PC-3 (cell line): ENCODE data around the gene CABLES1. TPM values are rescaled to one million over a fixed set of nuclear protein-coding genes. Genes with fewer than 3 reads are reported as not detected.
A peak's percentile ranks its signal among the peaks of the same experiment; 100 is the strongest.

Source experiments
- ATAC-seq: fragments of 200-7000 bp; cut with Tn5 transposase; 2 replicates; pipeline ENCODE4 v1.9.1; 2020; ENCODE audit warnings: mild to moderate bottlenecking, moderate library complexity
- BruUV-seq: library from RNA; stranded (reverse); fragments of 400-500 nt; replicated peaks from 2 replicates; lab custom pipeline; 2021; lab: Mats Ljungman, UMichigan
- CTCF ChIA-PET: fragments of 300-600 bp; sonication (Branson Sonifier 250); formaldehyde crosslinking; loops from one replicate; lab custom pipeline; 2022; ENCODE audit warnings: antibody characterized with exemption; lab: Charles Lee
- POLR2A ChIA-PET: fragments of 300-600 bp; sonication (Branson Sonifier 250); formaldehyde crosslinking; loops from one replicate; lab custom pipeline; 2022; ENCODE audit warnings: antibody characterized with exemption; ENCODE audit not compliant: unreplicated experiment; lab: Charles Lee
- DNase-seq: peaks from one replicate; pipeline ENCODE4 v3.0.0-alpha.2; 2015
- H2AFZ ChIP-seq: fragments of 300-600 bp; sonication (generic); 2 replicates; pipeline ENCODE4 v1.6.0; 2016; ENCODE audit warnings: antibody characterized with exemption, low read length
- H3F3A ChIP-seq: fragments of 300-600 bp; sonication (generic); one replicate; pipeline ENCODE4 v1.6.0; 2017; ENCODE audit warnings: antibody characterized with exemption, low read length, control low read depth, mild to moderate bottlenecking; ENCODE audit not compliant: unreplicated experiment
- H3K27ac ChIP-seq: fragments of 300-600 bp; sonication (generic); 2 replicates; pipeline ENCODE4 v1.5.1; 2016; ENCODE audit warnings: mild to moderate bottlenecking, low read length
- H3K27me3 ChIP-seq: fragments of 300-600 bp; sonication (generic); 2 replicates; pipeline ENCODE4 v1.6.1; 2016; ENCODE audit warnings: low read length, mixed read lengths
- H3K36me3 ChIP-seq: fragments of 300-600 bp; sonication (generic); 2 replicates; pipeline ENCODE4 v1.6.1; 2016; ENCODE audit warnings: low read depth, mixed run types, low read length, mixed read lengths
- H3K4me1 ChIP-seq: fragments of 300-600 bp; sonication (generic); 2 replicates; pipeline ENCODE4 v1.5.1; 2016; ENCODE audit warnings: low read length; ENCODE audit not compliant: insufficient read depth
- H3K4me2 ChIP-seq: fragments of 300-600 bp; sonication (generic); 2 replicates; pipeline ENCODE4 v1.6.0; 2016; ENCODE audit warnings: low read length
- H3K4me3 ChIP-seq: fragments of 300-600 bp; sonication (generic); 2 replicates; pipeline ENCODE4 v1.5.1; 2016; ENCODE audit warnings: mild to moderate bottlenecking, low read length, mixed read lengths
- H3K79me2 ChIP-seq: fragments of 300-600 bp; sonication (generic); 2 replicates; pipeline ENCODE4 v1.6.1; 2017; ENCODE audit warnings: low read length, mixed read lengths
- H3K9ac ChIP-seq: fragments of 300-600 bp; sonication (generic); 2 replicates; pipeline ENCODE4 v1.6.0; 2016; ENCODE audit warnings: mild to moderate bottlenecking, low read length
- H3K9me2 ChIP-seq: fragments of 300-600 bp; sonication (generic); replicated peaks from 2 replicates; pipeline ENCODE4 v1.6.1; 2016; ENCODE audit warnings: mixed run types, low read length, mixed read lengths
- H3K9me3 ChIP-seq: fragments of 300-600 bp; sonication (generic); 2 replicates; pipeline ENCODE4 v1.6.1; 2016; ENCODE audit warnings: low read length, mixed read lengths
- H4K20me1 ChIP-seq: fragments of 300-600 bp; sonication (generic); 2 replicates; pipeline ENCODE4 v1.6.1; 2016; ENCODE audit warnings: low read length, mixed read lengths
- EZH2 ChIP-seq: fragments of 300-600 bp; sonication (generic); IDR thresholded peaks from one replicate; pipeline ENCODE4 v1.6.1; 2017; ENCODE audit warnings: antibody characterized with exemption, mild to moderate bottlenecking, low read length; ENCODE audit not compliant: unreplicated experiment
- EZH2phosphoT487 ChIP-seq: fragments of 300-600 bp; sonication (generic); IDR thresholded peaks from 2 replicates; pipeline ENCODE4 v1.6.1; 2018; ENCODE audit warnings: mild to moderate bottlenecking, antibody characterized with exemption, low read length, borderline replicate concordance
- intact Hi-C: fragments of 100-400 bp; cut with micrococcal nuclease; formaldehyde crosslinking; loops from 2 replicates; pipeline ENCODE4 v1.9.0; 2023
- total RNA-seq: library from RNA; depleted of rRNA; stranded (reverse); fragments of >200 nt; gene quantifications from 2 replicates; pipeline ENCODE4 v1.2.3, GENCODE V29; 2014
- TF ChIP-seq, protein P1 (sequence below): fragments of 300-600 bp; sonication (generic); conservative IDR thresholded peaks from 2 replicates; pipeline ENCODE4 v1.5.1; 2017; ENCODE audit warnings: antibody characterized with exemption, low read depth, mild to moderate bottlenecking, low read length

Gene CABLES1
- total RNA-seq, 1 experiment from 2014 or later: 18.6 TPM

DNA sequence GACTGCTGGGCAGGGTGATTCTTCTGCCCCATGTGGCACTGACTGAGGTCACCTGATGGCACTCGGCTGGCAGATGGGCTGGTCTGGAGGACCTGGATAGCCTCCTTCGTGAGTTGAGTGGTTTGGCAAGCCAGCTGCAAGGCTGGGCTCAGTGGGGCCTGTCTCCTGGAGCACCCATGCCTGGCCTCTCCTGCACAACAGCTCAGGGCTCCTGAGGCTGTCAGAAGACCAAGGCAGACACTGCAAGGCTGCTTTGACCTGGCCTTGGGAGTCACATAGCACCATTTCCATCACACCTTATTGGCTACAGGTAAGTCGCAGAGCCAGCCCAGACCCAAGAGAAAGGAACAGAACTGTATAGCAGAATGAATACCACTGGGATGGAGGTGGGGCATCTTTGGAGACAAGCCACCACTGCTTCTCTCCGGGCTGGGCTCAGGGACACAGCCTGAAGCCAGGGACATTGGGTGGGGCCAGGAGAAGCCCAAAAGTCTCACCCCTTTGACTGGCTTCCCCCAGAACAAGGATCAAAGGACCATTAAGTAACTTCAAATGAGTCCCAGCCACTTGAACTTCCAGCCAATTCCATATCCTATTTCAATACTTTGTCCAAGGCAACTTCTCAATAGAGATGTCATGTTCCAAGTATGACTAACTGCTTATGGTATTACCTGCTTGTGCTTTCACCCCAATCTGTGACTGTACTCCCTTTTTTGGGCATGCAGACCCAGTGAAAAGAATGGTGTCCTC is 156.3 kb downstream of the CABLES1 start:
- DNase-seq (peak; percentile 86), ATAC-seq (peak; percentile 95)

DNA sequence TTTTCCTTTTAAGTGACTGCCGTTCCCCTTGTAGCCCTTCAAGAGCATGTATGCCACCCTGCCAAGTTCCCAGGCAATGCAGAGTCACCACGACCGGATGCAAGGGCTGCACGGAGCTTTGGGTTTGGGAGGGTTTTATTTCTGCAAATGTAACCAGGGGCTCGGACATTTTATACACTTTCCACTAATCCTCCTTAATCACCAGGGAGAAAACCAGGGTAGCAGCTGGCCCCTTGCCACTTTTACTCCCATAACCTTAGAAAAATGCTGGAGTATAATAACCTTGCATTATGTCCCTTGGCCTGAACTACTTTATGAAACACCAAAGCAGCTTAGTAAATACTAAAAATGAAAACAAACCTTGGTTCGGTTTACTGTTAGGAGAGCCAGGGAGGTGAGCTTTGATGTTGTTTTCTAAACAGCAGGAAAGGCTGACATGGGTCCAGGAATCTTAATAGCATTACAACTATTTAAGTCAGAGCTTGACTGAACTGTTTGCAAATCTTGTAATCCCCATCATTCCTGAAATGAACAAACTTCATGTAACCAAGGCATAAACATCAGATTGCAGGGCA is 165.0 kb downstream of the CABLES1 start:
- POLR2A ChIA-PET: no interaction called here
- no TSS peak for BruUV-seq
- Histone ChIP-seq H3K27me3 (no peaks in the 10 kb centered on the region), H3F3A (no peaks in the 10 kb centered on the region), H3K9me3 (no peaks in the 10 kb centered on the region), H3K79me2 (no peaks in the 10 kb centered on the region), H3K9me2 (no peaks in the 10 kb centered on the region), H3K4me1 (no peaks in the 10 kb centered on the region), H2AFZ (no peak overlapping the region), H3K27ac (no peak overlapping the region), H3K36me3 (no peaks in the 10 kb centered on the region), H3K9ac (no peak overlapping the region), H3K4me3 (no peak overlapping the region), H3K4me2 (no peak overlapping the region), H4K20me1 (no peaks in the 10 kb centered on the region)
- DNase-seq (no peak), ATAC-seq (no peak)
- intact Hi-C loops: no loop called here
- TF ChIP-seq, protein P1, sequence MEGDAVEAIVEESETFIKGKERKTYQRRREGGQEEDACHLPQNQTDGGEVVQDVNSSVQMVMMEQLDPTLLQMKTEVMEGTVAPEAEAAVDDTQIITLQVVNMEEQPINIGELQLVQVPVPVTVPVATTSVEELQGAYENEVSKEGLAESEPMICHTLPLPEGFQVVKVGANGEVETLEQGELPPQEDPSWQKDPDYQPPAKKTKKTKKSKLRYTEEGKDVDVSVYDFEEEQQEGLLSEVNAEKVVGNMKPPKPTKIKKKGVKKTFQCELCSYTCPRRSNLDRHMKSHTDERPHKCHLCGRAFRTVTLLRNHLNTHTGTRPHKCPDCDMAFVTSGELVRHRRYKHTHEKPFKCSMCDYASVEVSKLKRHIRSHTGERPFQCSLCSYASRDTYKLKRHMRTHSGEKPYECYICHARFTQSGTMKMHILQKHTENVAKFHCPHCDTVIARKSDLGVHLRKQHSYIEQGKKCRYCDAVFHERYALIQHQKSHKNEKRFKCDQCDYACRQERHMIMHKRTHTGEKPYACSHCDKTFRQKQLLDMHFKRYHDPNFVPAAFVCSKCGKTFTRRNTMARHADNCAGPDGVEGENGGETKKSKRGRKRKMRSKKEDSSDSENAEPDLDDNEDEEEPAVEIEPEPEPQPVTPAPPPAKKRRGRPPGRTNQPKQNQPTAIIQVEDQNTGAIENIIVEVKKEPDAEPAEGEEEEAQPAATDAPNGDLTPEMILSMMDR: no peak
- no peak for TF ChIP-seq EZH2phosphoT487
- TF ChIP-seq EZH2: no peak
- CTCF ChIA-PET: interaction anchor here (0.6 kb wide), 1 partner anchor 201 kb away, joined by 3 read pairs; no protein-coding TSS in a partner anchor

More for the DNA sequence above, 156.3 kb downstream of the CABLES1 start:
- Histone ChIP-seq H3K79me2 (no peaks in the 10 kb centered on the region), H4K20me1 (no peaks in the 10 kb centered on the region), H3K4me2 (peak overlapping the region; percentile 50), H3K4me1 (peaks cover 20% of the 10 kb centered on the region), H3K9ac (no peak overlapping the region), H3K9me3 (no peaks in the 10 kb centered on the region), H2AFZ (peak overlapping the region; percentile 51; the same call in 1 of the 2 replicates), H3F3A (no peaks in the 10 kb centered on the region), H3K27ac (peak overlapping the region; percentile 71), H3K4me3 (no peak overlapping the region), H3K9me2 (no peaks in the 10 kb centered on the region), H3K27me3 (no peaks in the 10 kb centered on the region), H3K36me3 (no peaks in the 10 kb centered on the region)
- BruUV-seq: TSS peak; percentile 42
- intact Hi-C loops: no loop called here
- ChIA-PET POLR2A (no interaction called here), CTCF (no interaction called here)
- TF ChIP-seq EZH2phosphoT487 (no peak), EZH2 (no peak)
- TF ChIP-seq, protein P1: no peak

DNA sequence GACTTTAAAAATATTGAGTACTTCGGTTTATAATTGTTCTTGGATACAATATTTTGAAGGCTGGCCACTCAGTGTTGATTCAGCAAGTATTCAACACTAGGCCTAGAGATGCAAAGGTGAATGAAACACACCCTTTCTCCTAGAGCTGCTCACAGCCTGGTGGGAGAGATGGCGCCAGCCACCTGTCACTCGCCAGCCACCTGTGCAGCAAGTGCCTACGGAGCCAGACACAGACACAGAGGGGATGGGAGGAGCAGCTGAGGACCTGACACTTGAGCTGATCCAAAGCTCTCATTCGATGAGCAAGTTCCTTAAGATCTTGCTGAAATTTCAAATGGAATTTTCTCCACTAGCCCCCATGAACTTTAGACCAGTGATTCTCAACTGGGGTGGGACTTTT is 166.7 kb downstream of the CABLES1 start:
- Histone ChIP-seq H3K9ac (no peak overlapping the region), H3F3A (no peaks in the 10 kb centered on the region), H3K79me2 (no peaks in the 10 kb centered on the region), H3K27ac (no peak overlapping the region), H3K9me3 (no peaks in the 10 kb centered on the region), H3K36me3 (no peaks in the 10 kb centered on the region), H3K4me2 (no peak overlapping the region), H3K4me1 (no peaks in the 10 kb centered on the region), H3K27me3 (no peaks in the 10 kb centered on the region), H2AFZ (no peak overlapping the region), H3K4me3 (no peak overlapping the region), H3K9me2 (no peaks in the 10 kb centered on the region), H4K20me1 (no peaks in the 10 kb centered on the region)
- BruUV-seq: no TSS peak
- POLR2A ChIA-PET: no interaction called here
- TF ChIP-seq, protein P1: no peak
- no peak for TF ChIP-seq EZH2
- no peak for TF ChIP-seq EZH2phosphoT487
- CTCF ChIA-PET: no interaction called here
- ATAC-seq: no peak
- intact Hi-C loops: no loop called here
- no peak for DNase-seq
